ENCODE measurements around the gene GALNT10. TPM values are rescaled to one million over a fixed set of nuclear protein-coding genes. Genes with fewer than 3 reads are reported as not detected.

GALNT10 gene
- total RNA-seq, 2 donors from 2014 or later: 11.5 to 19.5 TPM

- no peaks in the 10 kb centered on the region for H3K36me3 ChIP-seq (replicated peaks in 1 of 2; ENCODE audit: insufficient read depth in 1 of 2, low read depth in 2 of 2)
- ATAC-seq: no peak
- no peaks in the 10 kb centered on the region for H3K9me3 ChIP-seq
- no peak overlapping the region for H3K4me3 ChIP-seq
- no peaks in the 10 kb centered on the region for H3K27me3 ChIP-seq
- no peak for DNase-seq
- 93 to 97% methylated on average over 5 of the region's 5 CpGs for whole genome bisulfite sequencing, 2 donors
- intact Hi-C loops (cut with DNase I): no loop called here
- no peak overlapping the region for H3K27ac ChIP-seq
- no peak for TF ChIP-seq CTCF (IDR thresholded peaks at IDR 0.05)
- no peak for TF ChIP-seq POLR2A (IDR thresholded peaks at IDR 0.05)
- peaks cover 38% of the 10 kb centered on the region for H3K4me1 ChIP-seq
Measured at GRCh38 chr5:154291917-154292316, 101.4 kb downstream of the GALNT10 start.

DNA sequence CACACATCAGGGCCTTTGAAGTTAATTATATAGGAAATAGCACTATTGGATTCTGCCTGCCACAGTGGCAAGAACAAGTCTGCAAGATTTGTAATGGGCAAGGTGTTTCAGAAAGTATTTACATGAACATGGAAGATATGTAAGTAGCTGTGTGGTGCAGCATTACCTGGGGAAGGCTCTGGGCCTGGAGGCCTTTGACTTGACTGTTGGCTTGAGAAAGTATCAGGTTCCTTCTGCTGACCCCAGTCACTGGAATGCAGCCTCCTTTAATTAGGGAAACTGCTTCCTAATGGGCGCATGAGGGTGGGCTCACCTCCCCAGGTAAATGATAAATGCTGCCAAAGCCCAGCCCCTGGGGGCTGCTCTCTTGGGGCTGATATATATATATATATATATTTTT lies 102.7 kb downstream of the GALNT10 start:
- H3K9me3 ChIP-seq: no peaks in the 10 kb centered on the region
- no peaks in the 10 kb centered on the region for H3K36me3 ChIP-seq (replicated peaks in 1 of 2; ENCODE audit: insufficient read depth in 1 of 2, low read depth in 2 of 2)
- no peak overlapping the region for H3K4me3 ChIP-seq
- H3K27me3 ChIP-seq: no peaks in the 10 kb centered on the region
- no peak overlapping the region for H3K27ac ChIP-seq
- 100% methylated on average over 1 of the region's 1 CpG for WGBS, 2 donors
- TF ChIP-seq CTCF (IDR thresholded peaks at IDR 0.05) (no peak), POLR2A (IDR thresholded peaks at IDR 0.05) (no peak)
- peaks cover 32% of the 10 kb centered on the region for H3K4me1 ChIP-seq
- ATAC-seq: no peak
- DNase-seq: no peak
- intact Hi-C loops (cut with DNase I): no loop called here

GRCh38 chr5:154295551-154295950 lies 105.0 kb downstream of the GALNT10 start:
- Histone ChIP-seq H3K9me3 (no peaks in the 10 kb centered on the region), H3K4me3 (no peak overlapping the region), H3K27me3 (no peaks in the 10 kb centered on the region), H3K27ac (no peak overlapping the region), H3K4me1 (peaks cover 28% of the 10 kb centered on the region), H3K36me3 (replicated peaks in 1 of 2; ENCODE audit: insufficient read depth in 1 of 2, low read depth in 2 of 2) (no peaks in the 10 kb centered on the region)
- TF ChIP-seq CTCF (IDR thresholded peaks at IDR 0.05) (no peak), POLR2A (IDR thresholded peaks at IDR 0.05) (no peak)
- DNase-seq: no peak
- intact Hi-C loops (cut with DNase I): no loop called here
- 87 to 90% methylated on average over 1 of the region's 1 CpG for WGBS, 2 donors
- no peak for ATAC-seq

DNA sequence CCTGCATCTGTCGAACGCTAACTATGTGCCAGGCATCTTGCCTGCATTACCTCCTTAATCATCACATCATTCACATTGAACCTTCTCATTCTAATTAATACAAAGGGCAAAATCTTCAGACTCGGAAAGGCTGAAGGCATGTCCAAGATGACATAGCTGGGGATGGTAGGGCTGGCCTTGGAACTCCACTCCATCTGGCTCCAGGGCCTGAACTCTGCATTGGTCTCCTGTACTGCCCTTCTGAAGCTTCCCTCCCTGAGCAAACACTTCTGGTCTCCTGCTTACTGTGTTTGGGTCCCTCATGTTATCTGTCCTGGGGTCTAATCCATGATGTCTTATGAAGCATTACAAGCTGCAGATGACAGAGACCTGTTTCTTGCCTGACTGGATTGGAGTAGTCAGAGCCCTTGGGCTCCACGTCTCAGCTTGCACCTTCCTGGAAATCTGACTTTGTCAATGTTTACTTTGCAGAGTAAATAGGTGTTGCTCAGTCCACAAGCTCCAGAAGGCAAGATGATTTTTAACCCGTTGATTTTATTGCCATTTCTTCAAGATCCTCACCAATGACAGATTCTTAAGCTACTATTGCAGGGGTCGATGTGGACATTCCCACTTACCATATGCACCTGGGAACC lies 106.1 kb downstream of the GALNT10 start:
- peak overlapping the region in 3 of 4 donors; percentile 33 to 64 (median 57) for H3K27ac ChIP-seq
- ATAC-seq (peak; percentile 83), DNase-seq (peak; percentile 34 to 60 (median 40))
- no peak overlapping the region for H3K4me3 ChIP-seq
- WGBS, 2 donors: 39 to 40% methylated on average over 6 of the region's 6 CpGs
- H3K4me1 ChIP-seq: peaks cover 36% of the 10 kb centered on the region
- H3K27me3 ChIP-seq: no peaks in the 10 kb centered on the region
- H3K36me3 ChIP-seq (replicated peaks in 1 of 2; ENCODE audit: insufficient read depth in 1 of 2, low read depth in 2 of 2): no peaks in the 10 kb centered on the region
- intact Hi-C loops (cut with DNase I): no loop called here
- no peaks in the 10 kb centered on the region for H3K9me3 ChIP-seq
- TF ChIP-seq POLR2A (IDR thresholded peaks at IDR 0.05): no peak
- no peak for TF ChIP-seq CTCF (IDR thresholded peaks at IDR 0.05)

DNA sequence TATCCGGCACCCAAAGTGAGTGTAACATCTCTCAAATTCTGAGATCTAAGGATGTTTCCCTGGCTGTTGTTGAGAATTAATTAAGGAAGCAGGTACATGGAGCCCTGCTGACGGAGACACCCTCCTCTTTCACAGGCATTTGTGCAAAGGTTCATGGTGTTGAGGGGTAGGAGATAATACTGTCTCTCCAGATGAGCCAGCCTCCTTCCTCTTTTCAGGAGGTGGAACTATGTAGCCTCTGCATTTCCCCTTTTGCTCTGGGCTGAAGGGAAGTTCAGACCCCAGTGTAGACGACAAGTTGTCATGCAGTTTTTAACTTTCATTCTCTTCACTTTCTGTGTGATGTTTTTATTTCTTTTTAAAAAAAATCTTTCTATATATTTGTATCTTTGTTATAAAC lies 107.5 kb downstream of the GALNT10 start:
- H3K4me3 ChIP-seq: no peak overlapping the region
- WGBS, 2 donors: 72 to 91% methylated on average over 3 of the region's 3 CpGs
- H3K4me1 ChIP-seq: peaks cover 46% of the 10 kb centered on the region
- no peaks in the 10 kb centered on the region for H3K36me3 ChIP-seq (replicated peaks in 1 of 2; ENCODE audit: insufficient read depth in 1 of 2, low read depth in 2 of 2)
- no peak for TF ChIP-seq POLR2A (IDR thresholded peaks at IDR 0.05)
- H3K9me3 ChIP-seq: no peaks in the 10 kb centered on the region
- H3K27me3 ChIP-seq: no peaks in the 10 kb centered on the region
- no peak for ATAC-seq
- DNase-seq: no peak
- intact Hi-C loops (cut with DNase I): no loop called here
- no peak overlapping the region for H3K27ac ChIP-seq

Data from body of pancreas (tissue), 4 donors.